H1 (cell line): ENCODE measurements around the gene PTGDR2. TPM values are rescaled to one million over a fixed set of nuclear protein-coding genes. Genes with fewer than 3 reads are reported as not detected.

Source experiments
- CTCF ChIA-PET: fragments of 300-600 bp; sonication (Branson Sonifier 250); formaldehyde crosslinking; loops from one replicate; lab custom pipeline; 2021; ENCODE audit not compliant: partially characterized antibody; lab: Charles Lee
- POLR2A ChIA-PET: fragments of 300-600 bp; sonication (Branson Sonifier 250); formaldehyde crosslinking; loops from one replicate; lab custom pipeline; 2021; ENCODE audit warnings: inconsistent platforms; ENCODE audit not compliant: partially characterized antibody; lab: Charles Lee
- DNase-seq, 2 experiments: peaks; one replicate each; pipeline versions ENCODE4 v3.0.0 to v3.0.0-alpha.2; 2010 to 2022; ENCODE audit warnings: low spot score in 2 of 2, low read depth in 1 of 2, mixed read lengths in 1 of 2
- FAIRE-seq: peaks from 2 replicates; lab custom pipeline; 2011; peaks lifted over from hg19 to GRCh38; lab: Jason Lieb, UNC
- H2AFZ ChIP-seq: 2 replicates; pipeline ENCODE4 v1.8.1; 2012; ENCODE audit warnings: low read length, inconsistent platforms
- H2AK5ac ChIP-seq: 2 replicates; pipeline ENCODE4 v1.6.1; 2013; ENCODE audit warnings: low read depth, low read length
- H2BK120ac ChIP-seq: replicated peaks from 2 replicates; pipeline ENCODE3; 2013; ENCODE audit warnings: low read depth, low read length, inconsistent platforms
- H2BK12ac ChIP-seq: 2 replicates; pipeline ENCODE4 v1.6.1; 2013; ENCODE audit warnings: low read depth, low read length
- H2BK15ac ChIP-seq: 2 replicates; pipeline ENCODE4 v1.6.1; 2013; ENCODE audit warnings: low read length
- H2BK20ac ChIP-seq: 2 replicates; pipeline ENCODE4 v1.6.1; 2013; ENCODE audit warnings: low read length
- H2BK5ac ChIP-seq: 2 replicates; pipeline ENCODE4 v1.6.1; 2013; ENCODE audit warnings: low read depth, low read length
- H3K14ac ChIP-seq: 2 replicates; pipeline ENCODE4 v1.6.1; 2013; ENCODE audit warnings: inconsistent platforms; ENCODE audit not compliant: insufficient read length
- H3K18ac ChIP-seq: 2 replicates; pipeline ENCODE4 v1.6.1; 2013; ENCODE audit warnings: low read length; ENCODE audit errors: extremely low read depth
- H3K23ac ChIP-seq: 2 replicates; pipeline ENCODE4 v1.6.1; 2013; ENCODE audit warnings: inconsistent platforms; ENCODE audit not compliant: insufficient read length
- H3K23me2 ChIP-seq: 2 replicates; pipeline ENCODE4 v1.6.1; 2013; ENCODE audit warnings: low read depth, low read length
- H3K27ac ChIP-seq: 2 replicates; pipeline ENCODE4 v1.6.1; 2011; ENCODE audit warnings: low read depth, low read length, inconsistent platforms
- H3K27me3 ChIP-seq, 4 experiments: replicated peaks in 1 of 4; 1 replicate in 1 of 4; 2 replicates in 3 of 4; pipeline versions ENCODE4 v1.6.1 to v1.8.1; 2011 to 2013; ENCODE audit warnings: low read length in 3 of 4, mild to moderate bottlenecking in 3 of 4, inconsistent platforms in 2 of 4, mixed read lengths in 2 of 4, moderate library complexity in 1 of 4; ENCODE audit not compliant: control insufficient read depth in 3 of 4, insufficient read depth in 3 of 4; ENCODE audit errors: extremely low read depth in 1 of 4
- H3K36me3 ChIP-seq, 4 experiments: 2 replicates each; pipeline versions ENCODE4 v1.6.1 to v1.8.1; 2011 to 2013; ENCODE audit warnings: mild to moderate bottlenecking in 4 of 4, low read length in 3 of 4, moderate library complexity in 2 of 4, control low read depth in 1 of 4, inconsistent platforms in 1 of 4; ENCODE audit not compliant: insufficient read depth in 4 of 4, control insufficient read depth in 2 of 4
- H3K4ac ChIP-seq: replicated peaks from 2 replicates; pipeline ENCODE3; 2013; ENCODE audit warnings: low read length, low read depth, mixed read lengths, inconsistent platforms; ENCODE audit not compliant: insufficient read length
- H3K4me1 ChIP-seq, 4 experiments: replicated peaks in 1 of 4; 1 replicate in 1 of 4; 2 replicates in 3 of 4; pipeline versions ENCODE4 v1.6.1 to v1.8.1; 2011 to 2013; ENCODE audit warnings: low read length in 3 of 4, inconsistent platforms in 2 of 4, mixed read lengths in 1 of 4; ENCODE audit not compliant: insufficient read depth in 4 of 4, control insufficient read depth in 3 of 4
- H3K4me2 ChIP-seq, 2 experiments: 2 replicates each; pipeline versions ENCODE4 v1.6.1 to v1.8.1; 2011 to 2013; ENCODE audit warnings: low read depth in 2 of 2, low read length in 2 of 2, control low read depth in 1 of 2, inconsistent platforms in 1 of 2, mild to moderate bottlenecking in 1 of 2; ENCODE audit not compliant: insufficient read depth in 1 of 2
- H3K4me3 ChIP-seq, 4 experiments: fragments of 200-600, 300-600 bp in 1 of 4; sonication (generic), shearing (Covaris generic), sonication (Bioruptor Twin) in 1 of 4; 2 replicates each; pipeline versions ENCODE4 v1.5.1 to v1.8.1; 2011 to 2016; ENCODE audit warnings: low read length in 4 of 4, low read depth in 3 of 4, control low read depth in 2 of 4, inconsistent platforms in 2 of 4, mild to moderate bottlenecking in 2 of 4, mixed read lengths in 1 of 4, moderate library complexity in 1 of 4; ENCODE audit not compliant: insufficient read depth in 2 of 4; ENCODE audit errors: extremely low read depth in 1 of 4
- H3K56ac ChIP-seq: replicated peaks from 2 replicates; pipeline ENCODE3; 2013; ENCODE audit warnings: low read depth, mild to moderate bottlenecking, mixed read lengths, low read length, inconsistent platforms; ENCODE audit not compliant: insufficient read length
- H3K79me1 ChIP-seq: 2 replicates; pipeline ENCODE4 v1.6.1; 2013; ENCODE audit warnings: low read depth, low read length, control low read depth
- H3K79me2 ChIP-seq, 2 experiments: 2 replicates each; pipeline versions ENCODE4 v1.6.1 to v1.8.1; 2012 to 2013; ENCODE audit warnings: low read length in 2 of 2, mild to moderate bottlenecking in 2 of 2, inconsistent platforms in 1 of 2; ENCODE audit not compliant: insufficient read depth in 2 of 2, control insufficient read depth in 1 of 2
- H3K9ac ChIP-seq, 4 experiments: replicated peaks in 1 of 4; 1 replicate in 1 of 4; 2 replicates in 3 of 4; pipeline versions ENCODE4 v1.6.1 to v1.8.1; 2011 to 2013; ENCODE audit warnings: low read depth in 3 of 4, low read length in 3 of 4, control low read depth in 2 of 4, mild to moderate bottlenecking in 2 of 4, moderate library complexity in 2 of 4, inconsistent platforms in 1 of 4; ENCODE audit errors: extremely low read depth in 1 of 4
- H3K9me3 ChIP-seq, 2 experiments: 2 replicates each; pipeline versions ENCODE4 v1.6.1 to v1.8.1; 2012 to 2013; ENCODE audit warnings: mild to moderate bottlenecking in 2 of 2, moderate library complexity in 2 of 2, control low read depth in 1 of 2, inconsistent platforms in 1 of 2, low read depth in 1 of 2, low read length in 1 of 2, mixed read lengths in 1 of 2; ENCODE audit not compliant: insufficient read depth in 2 of 2
- H4K20me1 ChIP-seq, 2 experiments: replicated peaks in 1 of 2; 2 replicates each; pipeline versions ENCODE3 to v1.8.1; 2011 to 2013; ENCODE audit warnings: inconsistent platforms in 2 of 2, low read length in 2 of 2, mild to moderate bottlenecking in 1 of 2; ENCODE audit not compliant: insufficient read depth in 2 of 2, control insufficient read depth in 1 of 2
- H4K5ac ChIP-seq: 2 replicates; pipeline ENCODE4 v1.6.1; 2013; ENCODE audit warnings: low read length, low read depth, mixed read lengths, inconsistent platforms; ENCODE audit not compliant: insufficient read length
- H4K8ac ChIP-seq: 2 replicates; pipeline ENCODE4 v1.8.0; 2013; ENCODE audit warnings: mild to moderate bottlenecking, moderate library complexity, low read length, inconsistent platforms; ENCODE audit not compliant: insufficient read depth; ENCODE audit errors: extremely low read depth
- H4K91ac ChIP-seq: replicated peaks from 2 replicates; pipeline ENCODE3; 2013; ENCODE audit warnings: low read length, mixed read lengths, inconsistent platforms; ENCODE audit not compliant: insufficient read length
- CHD1 ChIP-seq: IDR thresholded peaks from 2 replicates; pipeline ENCODE4 v1.6.1; 2012; ENCODE audit warnings: low read depth, low read length, improper control_type of control experiment
- CREB1 ChIP-seq: IDR thresholded peaks from 2 replicates; pipeline ENCODE4 v1.6.1; 2012; ENCODE audit warnings: inconsistent platforms
- EP300 ChIP-seq, 2 experiments: IDR thresholded peaks; 1 replicate in 1 of 2; 2 replicates in 1 of 2; pipeline ENCODE4 v1.6.1; 2011 to 2012; ENCODE audit warnings: low read depth in 2 of 2, low read length in 2 of 2, mild to moderate bottlenecking in 2 of 2, borderline replicate concordance in 1 of 2, inconsistent platforms in 1 of 2, moderate library complexity in 1 of 2
- GABPA ChIP-seq: IDR thresholded peaks from 2 replicates; pipeline ENCODE4 v1.6.1; 2011; ENCODE audit warnings: mild to moderate bottlenecking, low read length, moderate library complexity, borderline replicate concordance; ENCODE audit not compliant: insufficient read depth
- HDAC2 ChIP-seq, 2 experiments: fragments of 300-600 bp in 1 of 2; sonication (generic) in 1 of 2; IDR thresholded peaks; 2 replicates each; pipeline ENCODE4 v1.6.1; 2011 to 2012; ENCODE audit warnings: low read depth in 2 of 2, low read length in 2 of 2, mild to moderate bottlenecking in 2 of 2, moderate library complexity in 2 of 2, borderline replicate concordance in 1 of 2, inconsistent platforms in 1 of 2
- JUND ChIP-seq: IDR thresholded peaks from 2 replicates; pipeline ENCODE4 v1.6.1; 2011; ENCODE audit warnings: mild to moderate bottlenecking, improper control_type of control experiment, low read length
- MAFK ChIP-seq: IDR thresholded peaks from 2 replicates; pipeline ENCODE4 v1.6.1; 2012; ENCODE audit warnings: low read depth, mild to moderate bottlenecking, improper control_type of control experiment, low read length
- RAD21 ChIP-seq, 2 experiments: IDR thresholded peaks in 1 of 2; conservative IDR thresholded peaks in 1 of 2; 2 replicates each; pipeline ENCODE4 v1.6.1; 2011; ENCODE audit warnings: low read depth in 2 of 2, low read length in 2 of 2, improper control_type of control experiment in 1 of 2, inconsistent platforms in 1 of 2, mild to moderate bottlenecking in 1 of 2, moderate library complexity in 1 of 2
- SIRT6 ChIP-seq: IDR thresholded peaks from one replicate; pipeline ENCODE4 v1.7.1; 2012; ENCODE audit warnings: low read length, inconsistent platforms
- SRF ChIP-seq: IDR thresholded peaks from 2 replicates; pipeline ENCODE4 v1.6.1; 2011; ENCODE audit warnings: mild to moderate bottlenecking, low read depth, low read length, moderate library complexity
- TAF7 ChIP-seq: optimal IDR thresholded peaks from 2 replicates; pipeline ENCODE3; 2011; ENCODE audit warnings: low read depth, mild to moderate bottlenecking, inconsistent platforms, low read length, moderate library complexity, borderline replicate concordance
- WGBS, 2 experiments: shearing (Covaris generic) in 1 of 2; methylation state at CpG; one replicate each; pipeline versions ENCODE4 v1.1.6 to v1.1.7; 2013 to 2015; ENCODE audit warnings: low lambda C conversion rate in 2 of 2, mixed read lengths in 2 of 2, inconsistent platforms in 1 of 2, low coverage in 1 of 2, missing lambda C conversion rate in 1 of 2; ENCODE audit not compliant: insufficient replicate concordance in 2 of 2, insufficient coverage in 1 of 2, insufficient read length in 1 of 2; ENCODE audit errors: extremely low coverage in 1 of 2, missing lambda C conversion rate in 1 of 2; 5-methylcytosine and 5-hydroxymethylcytosine counted together
- polyA plus RNA-seq, 7 experiments: library from polyadenylated mRNA; depleted of rRNA in 3 of 7; stranded (reverse) in 5 of 7; unstranded in 2 of 7; fragments of >200 nt in 5 of 7; fragments of 200-250 nt in 2 of 7; gene quantifications; 1 replicate in 5 of 7; 2 replicates in 1 of 7; 4 replicates in 1 of 7; pipeline versions ENCODE4 v1.2.1 to v1.2.3, GENCODE V29; 2011 to 2013; ENCODE audit warnings: missing spikeins in 2 of 7, mixed read lengths in 2 of 7
- total RNA-seq: library from RNA; stranded (reverse); fragmentation: NEBNext Ultra II Directional; extraction: Animal tissue kit (Norgen Biotek cat#: 25700); gene quantifications from 2 replicates; pipeline ENCODE4 v1.2.1, GENCODE V29; 2021

The PTGDR2 gene
- total and polyA plus RNA-seq, 2 of the 8 experiments (the other 6 are each of a cell fraction or from before 2014, with no cell fraction given), result 0.20 TPM; not detected in 1

DNA sequence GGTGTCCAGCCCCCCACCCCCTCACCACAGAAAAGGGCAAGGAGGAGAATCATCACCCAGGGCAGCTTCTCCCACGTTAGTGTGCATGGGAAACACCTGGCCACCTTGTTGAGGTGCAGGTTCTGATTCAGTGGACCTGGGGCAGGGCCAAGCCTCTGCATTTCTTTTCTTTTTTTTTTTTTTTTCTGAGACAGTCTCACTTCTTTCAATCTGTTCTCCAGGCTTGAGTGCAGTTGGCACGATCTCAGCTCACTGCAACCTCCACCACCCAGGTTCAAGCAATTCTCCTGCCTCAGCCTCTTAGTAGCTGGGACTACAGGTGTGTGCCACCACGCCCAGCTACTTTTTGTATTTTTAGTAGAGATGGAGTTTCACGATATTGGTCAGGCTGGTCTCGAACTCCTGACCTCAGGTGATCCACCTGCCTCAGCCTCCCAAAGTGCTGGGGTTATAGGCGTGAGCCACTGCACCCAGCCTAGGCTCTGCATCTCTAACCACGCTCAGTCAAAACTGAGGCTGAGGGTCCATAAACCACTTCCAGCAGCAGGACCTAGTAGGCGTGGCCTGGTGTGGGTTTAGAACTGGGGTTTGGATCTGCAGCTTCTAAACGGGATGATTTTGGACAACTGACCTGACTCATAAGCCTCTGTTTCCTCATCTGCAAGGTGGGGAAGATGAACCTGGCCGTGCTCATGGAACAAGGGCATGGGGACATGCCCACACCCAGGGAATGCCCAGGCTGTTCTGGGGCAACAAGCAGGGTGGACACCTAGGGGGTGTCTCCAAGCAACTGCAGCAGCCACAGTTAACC, 12.3 kb upstream of the PTGDR2 start:
- Histone ChIP-seq H3K27me3 (no peaks in the 10 kb centered on the region), H3K9me3 (no peaks in the 10 kb centered on the region), H2BK20ac (no peak overlapping the region), H3K79me2 (no peaks in the 10 kb centered on the region), H3K27ac (no peak overlapping the region), H3K36me3 (no peaks in the 10 kb centered on the region), H2AFZ (no peak overlapping the region), H3K4ac (no peak overlapping the region), H3K4me2 (no peak overlapping the region), H4K91ac (no peak overlapping the region), H3K4me1 (peaks cover 0 to 1% (median 0%) of the 10 kb centered on the region in 4 experiments; a peak in 4 of 7 replicates), H2BK12ac (no peak overlapping the region), H3K23me2 (no peaks in the 10 kb centered on the region), H2BK120ac (no peak overlapping the region), H4K8ac (peak overlapping the region; percentile 9; the same call in 1 of the 2 replicates), H2BK15ac (no peak overlapping the region), H3K23ac (no peak overlapping the region), H3K4me3 (no peak overlapping the region), H3K56ac (no peak overlapping the region), H3K18ac (no peak overlapping the region), H3K14ac (no peak overlapping the region), H4K5ac (no peak overlapping the region), H3K79me1 (no peaks in the 10 kb centered on the region), H4K20me1 (no peaks in the 10 kb centered on the region), H2AK5ac (no peak overlapping the region), H2BK5ac (no peak overlapping the region), H3K9ac (no peak overlapping the region)
- DNase-seq (no peak), FAIRE-seq (no peak)
- CTCF ChIA-PET, result interaction anchor here (0.6 to 5.6 kb wide), 15 partner anchors 12 to 146 kb away, joined by 3 to 37 read pairs (median 4); partner anchors contain the start of gene PTGDR2
- POLR2A ChIA-PET, result interaction anchor here (1.2 to 4.2 kb wide), 4 partner anchors 12 to 47 kb away, joined by 3 to 20 read pairs (median 5); no protein-coding TSS in a partner anchor
- WGBS, 2 experiments, result 85% methylated on average over 9 of the region's 10 CpGs; no CpG with 5 or more reads in 1 of the 2 experiments
- TF ChIP-seq GABPA (no peak), CHD1 (no peak), MAFK (no peak), SIRT6 (no peak), JUND (no peak), CREB1 (no peak), HDAC2 (IDR thresholded peaks at IDR 0.05; ENCODE audit: borderline replicate concordance in 1 of 2, low read depth in 2 of 2, low read length in 2 of 2) (no peak), RAD21 (IDR thresholded peaks at IDR 0.05 in 1 of 2, conservative IDR thresholded peaks at IDR 0.05 in 1 of 2; ENCODE audit: low read depth in 2 of 2, low read length in 2 of 2) (no peak), SRF (no peak), TAF7 (no peak), EP300 (IDR thresholded peaks at IDR 0.05; ENCODE audit: borderline replicate concordance in 1 of 2, low read depth in 2 of 2, low read length in 2 of 2) (no peak)
